Measurements from ENCODE around the gene ALOXE3. TPM values are rescaled to one million over a fixed set of nuclear protein-coding genes. Genes with fewer than 3 reads are reported as not detected.

The ALOXE3 gene
- total RNA-seq, 1 donor from 2014 or later = not detected

GRCh38 chr17:8123695-8124349 is 5.5 kb upstream of the ALOXE3 start, which contains the start of gene HES7:
TSS of gene HES7 (minus strand) at chr17:8124106. CDS start at chr17:8124084, 22 bp downstream.
- Mint-ChIP-seq H3K4me3 (ENCODE audit: unreplicated experiment) (peak within 1 kb of the TSS; percentile 68), H3K27me3 (ENCODE audit: unreplicated experiment) (peaks cover 61% of the 10 kb centered on the region), H3K4me1 (ENCODE audit: unreplicated experiment) (peaks cover 58% of the 10 kb centered on the region), H3K9me3 (ENCODE audit: unreplicated experiment) (no peaks in the 10 kb centered on the region), H3K27ac (ENCODE audit: unreplicated experiment) (peak within 1 kb of the TSS; percentile 79), H3K36me3 (ENCODE audit: low read depth, unreplicated experiment) (peaks cover 31% of the 10 kb centered on the region)
- no peak for DNase-seq (ENCODE audit: low spot score)
- TF ChIP-seq CTCF (IDR thresholded peaks at IDR 0.05; ENCODE audit: unreplicated experiment) = no peak

- Mint-ChIP-seq H3K36me3 (ENCODE audit: low read depth, unreplicated experiment) (peaks cover 31% of the 10 kb centered on the region), H3K4me3 (ENCODE audit: unreplicated experiment) (peak overlapping the region; percentile 87), H3K9me3 (ENCODE audit: unreplicated experiment) (no peaks in the 10 kb centered on the region), H3K27me3 (ENCODE audit: unreplicated experiment) (peaks cover 62% of the 10 kb centered on the region), H3K27ac (ENCODE audit: unreplicated experiment) (no peak overlapping the region), H3K4me1 (ENCODE audit: unreplicated experiment) (peaks cover 63% of the 10 kb centered on the region)
- DNase-seq (ENCODE audit: low spot score) = no peak
- TF ChIP-seq CTCF (IDR thresholded peaks at IDR 0.05; ENCODE audit: unreplicated experiment) = no peak
These were observed 4.8 kb upstream of the ALOXE3 start for GRCh38 chr17:8122924-8123694.

GRCh38 chr17:8122422-8122923 is 4.2 kb upstream of the ALOXE3 start:
- Mint-ChIP-seq H3K36me3 (ENCODE audit: low read depth, unreplicated experiment) (peaks cover 31% of the 10 kb centered on the region), H3K4me1 (ENCODE audit: unreplicated experiment) (peaks cover 68% of the 10 kb centered on the region), H3K9me3 (ENCODE audit: unreplicated experiment) (no peaks in the 10 kb centered on the region), H3K27ac (ENCODE audit: unreplicated experiment) (no peak overlapping the region), H3K27me3 (ENCODE audit: unreplicated experiment) (peaks cover 62% of the 10 kb centered on the region), H3K4me3 (ENCODE audit: unreplicated experiment) (peak overlapping the region; percentile 87)
- no peak for DNase-seq (ENCODE audit: low spot score)
- TF ChIP-seq CTCF (IDR thresholded peaks at IDR 0.05; ENCODE audit: unreplicated experiment) = no peak

- Mint-ChIP-seq H3K36me3 (ENCODE audit: low read depth, unreplicated experiment) (peaks cover 27% of the 10 kb centered on the region), H3K9me3 (ENCODE audit: unreplicated experiment) (no peaks in the 10 kb centered on the region), H3K27me3 (ENCODE audit: unreplicated experiment) (peaks cover 58% of the 10 kb centered on the region), H3K4me1 (ENCODE audit: unreplicated experiment) (peaks cover 65% of the 10 kb centered on the region), H3K4me3 (ENCODE audit: unreplicated experiment) (no peak overlapping the region), H3K27ac (ENCODE audit: unreplicated experiment) (no peak overlapping the region)
- DNase-seq (ENCODE audit: low spot score) = peak; percentile 69
- peak; percentile 36 for TF ChIP-seq CTCF (IDR thresholded peaks at IDR 0.05; ENCODE audit: unreplicated experiment)
These were observed 3.5 kb upstream of the ALOXE3 start for GRCh38 chr17:8121681-8122421.
